Heart left ventricle (tissue), 13 donors: Measurements from ENCODE around the gene DNHD1.

Experiments
- CTCF ChIP-seq, 12 donors: fragments of 200-600 bp; sonication (generic) in 4 of 12; IDR thresholded peaks; one replicate each; pipeline versions ENCODE4 v1.5.0 to v1.8.0; 2018 to 2022; ENCODE audit warnings: antibody characterized with exemption in 12 of 12, mild to moderate bottlenecking in 5 of 12
- POLR2A ChIP-seq, 2 donors: fragments of 450-650 bp; IDR thresholded peaks; one replicate each; pipeline ENCODE4 v1.6.1; 2017; ENCODE audit warnings: antibody characterized with exemption in 2 of 2, mild to moderate bottlenecking in 2 of 2, moderate library complexity in 2 of 2
- donor health status: ischemic (EF 13 %, LVEDD 7.1; RV severe dilation, severe dysfunction).
- donor health status: DM: no; HTN: yes; CAD: no.
- donor health status: DM: no; HTN: no; CAD: no.
- donor health status: ischemic (EF 25% LVEDD 6.9; RV normal size, moderate dysfunction).
- donor health status: ischemic (EF 25% LVEDD 5.7; RV mildly dilated, moderate dysfunction).
- donor health status: ischemic (EF 35%, LVEDD 5.7; RV mildly dilated, moderate dysfunction).
- donor health status: nonischemic (EF 11% LVEDD 7.7; RV severe dilation, severe dysfunction).
- donor health status: DM: yes; HTN: yes; CAD: no.
- donor health status: PGD.
- donor health status: ischemic (EF 29% LVEDD 5.4; RV normal size, mild dysfunction).
- donor health status: nonischemic (EF 23%, LVEDD 6.1; RV moderate dilation, normal function).

GRCh38 chr11:6529266-6529665 lies 32.2 kb downstream of the DNHD1 start:
- no peak for TF ChIP-seq CTCF (IDR thresholded peaks at IDR 0.05)
- no peak for TF ChIP-seq POLR2A (IDR thresholded peaks at IDR 0.05)
